Activated CD4-positive, alpha-beta T cell treated with anti-CD3 and anti-CD28 coated beads, Interleukin-2, amount 10 ng/mL, durations not matched to agents 7 days and 5 days (primary cell): ENCODE measurements around the gene SLC27A5. TPM values are rescaled to one million over a fixed set of nuclear protein-coding genes. Genes with fewer than 3 reads are reported as not detected.
"Not testable (repeated sequence)": the region's sequence is repeated elsewhere in the genome, so short reads cannot be mapped to it uniquely, and the experiment has no call there.

Experiments used
- CTCF ChIA-PET: fragments of 350-600 bp; sonication (Branson Sonifier 250); formaldehyde crosslinking; loops from one replicate; lab custom pipeline; 2021; ENCODE audit warnings: antibody characterized with exemption; lab: Charles Lee
- POLR2A ChIA-PET: fragments of 350-600 bp; sonication (Branson Sonifier 250); formaldehyde crosslinking; loops from one replicate; lab custom pipeline; 2021; ENCODE audit warnings: antibody characterized with exemption; lab: Charles Lee
- DNase-seq: peaks from one replicate; pipeline ENCODE4 v3.0.0-alpha.2; 2020
- H3K27ac Mint-ChIP-seq: one replicate; pipeline ENCODE4 v1.8.0; 2021; ENCODE audit warnings: mild to moderate bottlenecking, moderate library complexity, mixed read lengths
- H3K27me3 Mint-ChIP-seq: one replicate; pipeline ENCODE4 v1.8.0; 2021; ENCODE audit warnings: mixed read lengths
- H3K36me3 Mint-ChIP-seq: one replicate; pipeline ENCODE4 v1.8.0; 2021; ENCODE audit warnings: low read depth, mixed read lengths
- H3K4me1 Mint-ChIP-seq: one replicate; pipeline ENCODE4 v1.8.0; 2021; ENCODE audit warnings: mixed read lengths
- H3K4me3 Mint-ChIP-seq: one replicate; pipeline ENCODE4 v1.8.0; 2021; ENCODE audit warnings: mild to moderate bottlenecking, moderate library complexity, mixed read lengths
- H3K9me3 Mint-ChIP-seq: one replicate; pipeline ENCODE4 v1.8.0; 2021; ENCODE audit warnings: mixed read lengths
- total RNA-seq, 2 experiments: library from RNA; stranded (reverse); gene quantifications; one replicate each; pipeline ENCODE4 v1.2.3, GENCODE V29; 2021

The SLC27A5 gene
- total RNA-seq, 2 experiments from 2014 or later: 9.8 to 10.2 TPM

DNA sequence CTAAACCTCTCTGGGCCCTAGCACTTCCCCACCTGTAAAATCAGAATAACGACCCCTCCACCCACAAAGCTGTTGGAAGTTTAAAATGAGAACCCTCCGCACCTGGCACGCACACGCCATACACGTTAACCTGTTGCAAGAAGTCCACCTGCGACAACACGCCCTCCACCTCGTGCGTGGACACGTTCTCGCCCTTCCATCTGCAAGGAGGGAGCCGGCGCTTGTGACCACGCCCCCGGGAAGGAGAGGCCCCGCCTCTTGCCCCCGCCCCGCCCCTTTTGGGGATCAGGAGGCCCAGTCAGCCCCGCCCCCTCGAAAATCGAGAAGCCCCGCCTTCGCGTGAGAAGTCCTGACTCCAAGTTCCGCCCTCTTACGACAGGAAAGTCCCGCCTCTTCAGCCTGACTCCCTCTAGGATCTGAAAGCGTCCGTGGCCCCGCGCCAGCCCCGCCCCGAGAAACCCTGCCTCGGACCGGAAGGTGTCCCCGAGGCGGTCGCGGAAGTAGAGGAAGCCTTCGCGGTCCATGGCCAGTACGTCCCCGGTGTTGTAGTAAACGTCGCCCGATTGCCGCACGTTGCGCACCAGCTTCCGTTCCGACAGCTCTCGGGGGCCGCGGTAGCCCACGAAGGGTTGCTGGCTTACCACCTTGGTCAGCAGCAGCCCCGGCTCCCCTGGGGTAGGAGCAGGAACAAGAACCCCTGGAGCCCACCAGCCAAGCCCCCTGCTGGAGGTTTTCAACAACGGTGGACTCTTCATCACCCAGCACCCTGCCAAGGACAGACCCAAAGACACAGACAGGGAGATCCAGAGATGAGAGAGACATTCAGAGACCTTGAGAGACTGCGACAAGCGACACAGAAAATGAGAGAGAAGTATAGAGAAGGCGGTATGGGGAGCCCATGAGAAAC is 12.5 kb downstream of the SLC27A5 start:
- Mint-ChIP-seq H3K27ac (peak overlapping the region; percentile 91), H3K4me1 (peaks cover 24% of the 10 kb centered on the region), H3K9me3 (peaks cover 13% of the 10 kb centered on the region), H3K4me3 (peak overlapping the region; percentile 86), H3K36me3 (no peaks in the 10 kb centered on the region), H3K27me3 (no peaks in the 10 kb centered on the region)
- CTCF ChIA-PET: interaction anchor here (0.8 to 4.3 kb wide), 5 partner anchors 9 to 82 kb away, joined by 3 to 34 read pairs (median 6); partner anchors contain the start of gene ZBTB45
- POLR2A ChIA-PET: interaction anchor here (1.0 kb wide), 1 partner anchor 59 kb away, joined by 4 read pairs; the partner anchor contains the start of gene ZNF132
- DNase-seq: peak; percentile 98

DNA sequence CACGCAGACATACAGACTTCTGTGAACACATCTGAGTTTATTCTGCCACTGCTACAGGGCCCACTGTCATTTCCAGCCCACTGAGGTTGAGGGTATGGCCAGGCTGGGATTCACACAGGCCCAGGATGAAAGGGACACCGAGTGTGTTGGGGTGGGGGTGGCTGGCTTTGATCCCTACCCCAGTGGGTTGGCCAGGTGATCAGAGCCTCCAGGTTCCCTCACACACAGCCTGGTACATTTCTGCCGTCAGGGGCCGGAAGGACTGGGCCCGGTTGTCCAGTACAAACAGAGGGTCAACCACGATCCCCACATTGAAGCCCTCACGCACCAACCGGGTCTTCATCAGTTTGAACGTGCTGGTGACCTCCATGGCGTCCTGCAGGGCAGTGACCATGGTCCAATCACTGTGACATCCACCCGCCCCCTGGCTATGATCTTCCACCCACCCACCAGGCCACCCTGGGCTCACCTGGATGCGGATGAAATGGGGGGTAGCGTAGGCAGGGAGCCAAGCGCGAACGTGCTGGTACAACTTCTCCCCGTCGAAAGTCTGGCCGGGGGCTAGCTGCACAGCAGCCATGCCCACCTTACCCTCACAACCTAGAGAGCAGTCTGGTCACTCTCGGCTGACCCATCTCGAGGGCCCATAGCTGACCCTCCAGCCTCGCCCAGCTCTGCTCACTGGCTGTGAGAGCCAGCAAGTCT is 13.3 kb downstream of the SLC27A5 start:
- no peak for DNase-seq
- no peaks in the 10 kb centered on the region for H3K36me3 Mint-ChIP-seq
- H3K4me3 Mint-ChIP-seq: peak overlapping the region; percentile 86
- POLR2A ChIA-PET: no interaction called here
- CTCF ChIA-PET: interaction anchor here (0.8 to 4.3 kb wide), 5 partner anchors 9 to 83 kb away, joined by 3 to 34 read pairs (median 6); partner anchors contain the start of gene ZBTB45
- peaks cover 13% of the 10 kb centered on the region for H3K9me3 Mint-ChIP-seq
- no peaks in the 10 kb centered on the region for H3K27me3 Mint-ChIP-seq
- peak overlapping the region; percentile 91 for H3K27ac Mint-ChIP-seq
- H3K4me1 Mint-ChIP-seq: peaks cover 24% of the 10 kb centered on the region

DNA sequence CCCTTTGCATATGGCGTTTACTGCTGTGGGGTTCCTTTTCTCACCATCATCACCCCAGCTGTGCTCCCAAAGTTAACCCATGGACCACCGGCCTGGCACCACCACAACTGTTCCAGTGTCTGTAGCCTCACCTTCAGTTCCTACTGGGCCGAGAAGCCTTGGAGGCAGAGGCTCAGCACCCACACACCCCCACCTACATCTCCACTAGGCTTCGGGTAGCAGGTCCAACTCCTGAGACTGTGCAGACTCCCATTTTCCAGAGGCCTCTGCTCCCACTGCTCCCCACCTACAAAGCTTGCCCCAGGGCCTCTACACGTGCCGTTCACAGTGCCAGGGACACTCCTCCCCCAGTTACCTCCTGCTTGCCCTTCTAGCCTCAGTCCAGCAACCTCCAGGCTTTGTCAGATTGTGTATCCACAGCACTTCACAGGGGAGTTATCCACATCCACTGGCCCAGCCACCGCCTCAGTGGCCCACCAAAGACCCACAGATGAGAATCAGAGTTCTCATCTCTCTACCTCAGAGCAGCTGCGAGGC is 14.1 kb downstream of the SLC27A5 start:
- CTCF ChIA-PET: interaction anchor here (4.3 kb wide), 1 partner anchor 22 kb away, joined by 16 read pairs; the partner anchor contains the start of gene ZBTB45
- POLR2A ChIA-PET: no interaction called here
- DNase-seq: no peak
- H3K4me3 Mint-ChIP-seq: peak overlapping the region; percentile 86
- no peaks in the 10 kb centered on the region for H3K36me3 Mint-ChIP-seq
- no peaks in the 10 kb centered on the region for H3K27me3 Mint-ChIP-seq
- H3K27ac Mint-ChIP-seq: no peak overlapping the region
- H3K4me1 Mint-ChIP-seq: peaks cover 24% of the 10 kb centered on the region
- peaks cover 13% of the 10 kb centered on the region for H3K9me3 Mint-ChIP-seq

DNA sequence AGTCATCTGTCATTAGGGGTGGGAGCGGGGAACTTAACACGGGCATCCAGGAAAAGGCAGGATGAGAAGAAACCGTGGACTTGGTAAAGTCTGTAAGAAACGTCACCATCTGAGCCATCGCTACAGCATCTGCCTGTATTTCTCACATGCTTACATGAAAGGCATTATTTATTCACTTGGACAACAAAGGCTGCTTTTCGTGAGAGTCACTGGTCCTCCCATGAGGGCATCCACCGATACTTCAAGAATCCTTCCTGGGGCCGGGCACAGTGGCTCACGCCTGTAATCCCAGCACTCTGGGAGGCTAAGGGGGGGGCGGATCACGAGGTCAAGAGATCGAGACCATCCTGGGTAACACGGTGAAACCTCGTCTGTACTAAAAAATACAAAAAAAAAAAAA is 19.5 kb downstream of the SLC27A5 start:
- H3K4me3 Mint-ChIP-seq: no peak overlapping the region
- H3K36me3 Mint-ChIP-seq: no peaks in the 10 kb centered on the region
- H3K27ac Mint-ChIP-seq: no peak overlapping the region
- H3K4me1 Mint-ChIP-seq: peaks cover 12% of the 10 kb centered on the region
- CTCF ChIA-PET: interaction anchor here (1.4 kb wide), 1 partner anchor 21 kb away, joined by 3 read pairs; no protein-coding TSS in a partner anchor
- H3K27me3 Mint-ChIP-seq: no peaks in the 10 kb centered on the region
- no peak for DNase-seq
- H3K9me3 Mint-ChIP-seq: no peaks in the 10 kb centered on the region
- POLR2A ChIA-PET: no interaction called here

DNA sequence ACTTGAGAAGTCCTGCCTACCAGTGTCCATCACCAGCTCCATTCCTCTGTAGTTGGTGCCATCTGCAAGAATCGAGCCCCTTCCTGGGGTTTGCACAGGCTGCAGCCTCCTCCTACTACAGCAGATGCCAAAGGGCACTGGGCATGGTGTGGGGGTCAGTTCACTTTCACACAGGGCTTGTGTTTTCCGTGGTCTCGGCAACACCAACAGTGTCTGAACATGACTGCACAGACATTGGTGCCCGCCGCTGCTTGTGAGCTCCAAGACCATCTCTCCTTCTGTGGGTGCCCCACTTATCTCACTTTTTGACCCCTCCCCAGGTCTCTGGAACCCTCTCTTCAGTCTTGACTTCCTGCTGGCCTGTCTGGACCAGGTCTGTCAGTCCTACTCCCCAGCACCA is 20.4 kb downstream of the SLC27A5 start:
- Mint-ChIP-seq H3K4me3 (no peak overlapping the region), H3K9me3 (no peaks in the 10 kb centered on the region), H3K36me3 (no peaks in the 10 kb centered on the region), H3K27me3 (no peaks in the 10 kb centered on the region), H3K4me1 (peaks cover 8% of the 10 kb centered on the region), H3K27ac (no peak overlapping the region)
- no peak for DNase-seq
- CTCF ChIA-PET: interaction anchor here (0.9 kb wide), 1 partner anchor 722 kb away, joined by 5 read pairs; the partner anchor contains the start of gene ZNF586
- POLR2A ChIA-PET: interaction anchor here (0.6 kb wide), 1 partner anchor 29 kb away, joined by 3 read pairs; no protein-coding TSS in a partner anchor

DNA sequence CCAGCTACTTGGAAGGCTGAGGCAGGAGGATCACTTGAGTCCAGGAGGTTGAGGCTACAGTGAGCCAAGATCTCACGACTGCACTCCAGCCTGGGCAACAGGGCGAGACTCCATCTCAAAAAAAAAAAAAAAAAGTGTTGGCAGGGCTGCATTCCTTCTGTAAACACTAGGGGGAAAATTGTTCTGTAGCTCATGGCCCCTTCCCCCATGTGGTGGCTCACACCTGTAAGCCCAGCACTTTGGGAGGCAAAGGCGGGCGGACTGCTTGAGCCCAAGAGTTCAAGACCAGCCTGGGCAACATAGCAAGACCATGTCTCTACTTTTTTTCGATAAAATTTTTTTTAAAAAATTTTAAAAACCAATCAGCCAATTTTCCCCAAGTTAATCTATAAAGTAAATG is 27.4 kb downstream of the SLC27A5 start:
- H3K27me3 Mint-ChIP-seq, H3K9me3 Mint-ChIP-seq, POLR2A ChIA-PET, H3K36me3 Mint-ChIP-seq, H3K4me3 Mint-ChIP-seq, DNase-seq, H3K27ac Mint-ChIP-seq: not testable (repeated sequence)
- peaks cover 11% of the 10 kb centered on the region for H3K4me1 Mint-ChIP-seq
- CTCF ChIA-PET: interaction anchor here (0.6 to 1.1 kb wide), 7 partner anchors 14 to 96 kb away, joined by 3 to 6 read pairs (median 4); partner anchors contain the start of gene MZF1

DNA sequence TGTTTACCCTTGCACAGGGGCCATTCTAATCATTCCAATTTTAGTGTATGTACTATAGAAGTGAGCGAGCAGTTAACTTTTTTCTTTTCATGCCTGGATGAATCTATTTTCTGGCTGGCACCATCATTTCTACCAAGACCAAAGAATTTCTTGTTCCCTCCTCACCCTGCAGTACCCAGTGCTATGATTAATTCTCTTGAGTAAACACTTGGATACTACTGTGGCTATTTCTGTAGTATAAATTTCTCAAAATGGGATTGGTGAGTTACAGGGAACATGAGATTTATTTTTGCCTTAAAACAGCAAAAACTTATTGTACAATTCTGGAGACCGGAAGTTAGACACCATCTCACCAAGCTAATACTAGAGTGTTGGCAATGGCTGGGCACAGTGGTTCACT is 28.0 kb downstream of the SLC27A5 start:
- no peak for DNase-seq
- no peaks in the 10 kb centered on the region for H3K36me3 Mint-ChIP-seq
- POLR2A ChIA-PET: no interaction called here
- peaks cover 5% of the 10 kb centered on the region for H3K4me1 Mint-ChIP-seq
- H3K4me3 Mint-ChIP-seq: no peak overlapping the region
- no peak overlapping the region for H3K27ac Mint-ChIP-seq
- no peaks in the 10 kb centered on the region for H3K9me3 Mint-ChIP-seq
- CTCF ChIA-PET: interaction anchor here (1.0 to 1.3 kb wide), 3 partner anchors 15 to 92 kb away, joined by 3 to 5 read pairs (median 4); no protein-coding TSS in a partner anchor
- H3K27me3 Mint-ChIP-seq: no peaks in the 10 kb centered on the region

DNA sequence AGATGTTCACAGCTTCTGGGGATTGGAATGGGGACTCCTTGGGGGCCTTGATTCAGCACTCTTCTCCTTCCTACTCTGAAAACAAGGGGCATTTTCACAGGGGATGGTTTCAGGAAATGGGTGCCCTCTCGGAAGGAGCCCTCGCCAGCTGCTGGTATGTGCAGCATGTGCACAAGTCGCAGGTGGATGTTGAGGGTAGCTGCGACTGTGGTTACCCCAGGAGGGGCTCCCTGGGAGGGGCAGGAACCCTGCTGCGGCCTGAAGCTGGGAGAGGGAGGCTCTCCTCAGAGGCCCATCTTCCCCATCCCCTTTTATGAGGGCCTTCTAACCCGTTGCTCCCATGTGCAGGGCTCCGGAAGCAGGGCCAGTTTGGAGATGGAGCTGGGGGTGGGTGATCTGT is 29.4 kb downstream of the SLC27A5 start:
- H3K4me1 Mint-ChIP-seq: peaks cover 4% of the 10 kb centered on the region
- no peak overlapping the region for H3K4me3 Mint-ChIP-seq
- CTCF ChIA-PET: interaction anchor here (1.3 kb wide), 2 partner anchors 19 to 32 kb away, joined by 3 to 5 read pairs; no protein-coding TSS in a partner anchor
- no peak overlapping the region for H3K27ac Mint-ChIP-seq
- no peaks in the 10 kb centered on the region for H3K9me3 Mint-ChIP-seq
- DNase-seq: no peak
- no peaks in the 10 kb centered on the region for H3K36me3 Mint-ChIP-seq
- POLR2A ChIA-PET: no interaction called here
- no peaks in the 10 kb centered on the region for H3K27me3 Mint-ChIP-seq

DNA sequence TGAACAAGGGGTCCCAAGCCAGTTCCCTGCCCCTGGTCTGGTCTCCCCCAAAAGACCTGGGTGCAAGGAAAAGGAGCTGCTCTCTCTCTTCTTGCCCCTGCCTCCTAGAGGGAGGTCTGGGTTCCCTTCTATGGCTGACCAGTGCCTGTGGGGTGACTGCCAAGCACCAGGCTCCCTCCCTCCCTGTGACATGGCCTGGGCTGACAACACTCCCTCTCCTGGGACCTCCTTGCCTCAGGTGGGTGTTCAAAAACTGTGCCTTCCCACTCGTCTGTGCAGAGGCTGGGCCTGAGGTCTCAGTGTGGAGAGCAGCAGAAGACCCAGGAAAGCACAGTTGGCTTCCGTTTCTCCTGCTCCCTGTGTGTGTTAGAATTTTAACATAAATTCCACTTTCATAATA is 31.0 kb downstream of the SLC27A5 start:
- DNase-seq: no peak
- CTCF ChIA-PET: interaction anchor here (1.8 kb wide), 1 partner anchor 39 kb away, joined by 4 read pairs; the partner anchor contains the start of gene ZBTB45
- peaks cover 12% of the 10 kb centered on the region for H3K4me1 Mint-ChIP-seq
- H3K27me3 Mint-ChIP-seq: no peaks in the 10 kb centered on the region
- peaks cover 2% of the 10 kb centered on the region for H3K36me3 Mint-ChIP-seq
- no peak overlapping the region for H3K27ac Mint-ChIP-seq
- no peaks in the 10 kb centered on the region for H3K9me3 Mint-ChIP-seq
- POLR2A ChIA-PET: no interaction called here
- no peak overlapping the region for H3K4me3 Mint-ChIP-seq

DNA sequence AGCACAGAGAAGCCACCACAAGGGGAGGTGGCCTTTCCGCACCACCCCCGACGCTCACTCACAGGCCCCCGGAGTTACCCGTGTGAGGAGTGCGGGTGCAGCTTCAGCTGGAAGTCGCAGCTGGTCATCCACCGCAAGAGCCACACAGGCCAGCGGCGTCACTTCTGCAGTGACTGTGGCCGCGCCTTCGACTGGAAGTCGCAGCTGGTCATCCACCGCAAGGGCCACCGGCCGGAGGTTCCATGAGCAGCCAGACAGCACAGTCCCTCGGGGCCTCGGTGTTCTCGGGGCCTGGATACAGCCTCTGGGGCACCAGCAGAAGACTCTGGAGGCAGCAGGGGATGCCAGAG is 31.3 kb downstream of the SLC27A5 start:
- Mint-ChIP-seq H3K9me3 (no peaks in the 10 kb centered on the region), H3K36me3 (peaks cover 2% of the 10 kb centered on the region), H3K27me3 (no peaks in the 10 kb centered on the region), H3K4me1 (peaks cover 12% of the 10 kb centered on the region), H3K4me3 (no peak overlapping the region), H3K27ac (no peak overlapping the region)
- DNase-seq: no peak
- ChIA-PET CTCF (interaction anchor here (1.8 kb wide), 1 partner anchor 39 kb away, joined by 4 read pairs; the partner anchor contains the start of gene ZBTB45), POLR2A (no interaction called here)

DNA sequence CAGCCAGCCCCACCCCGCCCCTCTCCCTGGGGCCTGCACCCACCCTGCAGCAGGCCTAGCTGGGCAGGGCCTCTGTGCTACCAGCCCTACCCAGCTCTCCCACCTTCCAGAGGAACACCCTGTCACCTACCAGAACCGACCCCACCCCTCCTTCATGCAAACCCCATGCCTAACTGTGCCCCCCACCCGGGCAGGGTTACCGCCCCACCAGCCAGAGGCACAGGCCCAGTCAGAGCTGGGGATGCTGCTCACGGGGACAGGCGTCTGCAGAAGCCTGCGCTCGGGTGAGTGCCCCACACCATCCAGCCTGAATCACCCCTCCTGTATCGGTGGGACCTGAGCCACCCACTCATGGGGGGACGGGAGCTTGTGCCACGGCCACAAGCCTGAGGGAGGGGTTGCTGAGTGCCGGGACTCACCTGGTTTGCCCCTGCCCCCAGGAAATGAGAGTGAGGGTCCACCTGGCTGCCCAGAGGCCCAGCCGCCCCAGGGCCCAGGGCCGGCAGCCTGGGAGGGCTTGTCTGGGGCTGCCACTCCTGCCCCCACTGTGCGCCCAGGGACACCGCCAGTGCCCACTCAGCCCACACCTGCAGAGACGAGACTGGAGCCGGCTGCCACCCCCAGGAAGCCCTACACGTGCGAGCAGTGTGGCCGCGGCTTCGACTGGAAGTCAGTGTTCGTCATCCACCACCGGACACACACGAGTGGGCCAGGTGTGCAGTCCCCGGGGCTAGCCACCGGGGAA is 31.9 kb downstream of the SLC27A5 start:
- Mint-ChIP-seq H3K9me3 (no peaks in the 10 kb centered on the region), H3K27me3 (no peaks in the 10 kb centered on the region), H3K36me3 (peaks cover 2% of the 10 kb centered on the region), H3K4me1 (peaks cover 17% of the 10 kb centered on the region), H3K27ac (no peak overlapping the region), H3K4me3 (no peak overlapping the region)
- CTCF ChIA-PET: interaction anchor here (1.8 to 3.3 kb wide), 2 partner anchors 34 to 40 kb away, joined by 4 to 11 read pairs; partner anchors contain the start of gene ZBTB45
- DNase-seq: no peak
- POLR2A ChIA-PET: no interaction called here
